Activated T-cell treated with anti-CD3 and anti-CD28 coated beads for 1 hour (primary cell): ENCODE data around the gene AIG1.
A peak's percentile ranks its signal among the peaks of the same experiment; 100 is the strongest.
"Not testable (repeated sequence)": the region's sequence is repeated elsewhere in the genome, so short reads cannot be mapped to it uniquely, and the experiment has no call there.

Experiments
- DNase-seq: peaks from one replicate; pipeline ENCODE4 v3.0.0-alpha.2; 2020; ENCODE audit warnings: low read depth

AIG1 gene, protein sequence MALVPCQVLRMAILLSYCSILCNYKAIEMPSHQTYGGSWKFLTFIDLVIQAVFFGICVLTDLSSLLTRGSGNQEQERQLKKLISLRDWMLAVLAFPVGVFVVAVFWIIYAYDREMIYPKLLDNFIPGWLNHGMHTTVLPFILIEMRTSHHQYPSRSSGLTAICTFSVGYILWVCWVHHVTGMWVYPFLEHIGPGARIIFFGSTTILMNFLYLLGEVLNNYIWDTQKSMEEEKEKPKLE

DNA sequence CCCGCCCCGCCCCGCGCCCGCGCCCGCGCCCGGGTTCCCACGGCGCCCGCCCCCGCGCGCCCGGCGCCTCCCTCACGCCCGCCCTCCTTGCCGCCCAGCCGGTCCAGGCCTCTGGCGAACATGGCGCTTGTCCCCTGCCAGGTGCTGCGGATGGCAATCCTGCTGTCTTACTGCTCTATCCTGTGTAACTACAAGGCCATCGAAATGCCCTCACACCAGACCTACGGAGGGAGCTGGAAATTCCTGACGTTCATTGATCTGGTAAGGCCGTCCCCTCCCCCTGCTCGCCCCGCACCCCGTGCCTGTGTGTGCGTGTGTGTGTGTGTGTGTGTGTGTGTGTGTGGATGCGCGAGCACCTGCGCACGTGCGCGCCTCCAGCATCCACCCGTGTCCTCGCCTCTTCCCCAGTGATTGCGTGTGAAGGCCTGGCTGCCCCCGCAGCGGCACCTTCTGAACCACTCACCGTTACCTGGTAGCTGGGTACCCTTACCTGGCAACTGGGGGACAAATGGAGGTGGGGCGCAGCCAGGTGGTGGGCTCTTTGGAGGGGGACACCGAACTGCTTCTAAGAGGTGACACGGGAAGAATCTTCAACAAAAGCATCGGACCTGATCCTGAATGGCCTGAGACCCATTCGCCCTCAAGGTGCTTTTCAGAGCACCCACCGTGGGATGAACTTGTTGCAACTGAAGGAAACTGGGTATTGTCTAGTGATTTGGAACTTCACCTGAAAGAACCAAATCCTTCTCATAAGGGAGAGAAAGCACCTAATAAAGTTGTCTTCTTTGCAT lies at the start of gene AIG1:
TSS of gene AIG1 (plus strand) at position 84 of the 791 bp plus-strand sequence. CDS start at position 121, 37 bp downstream.
- peak; percentile 51 for DNase-seq

DNA sequence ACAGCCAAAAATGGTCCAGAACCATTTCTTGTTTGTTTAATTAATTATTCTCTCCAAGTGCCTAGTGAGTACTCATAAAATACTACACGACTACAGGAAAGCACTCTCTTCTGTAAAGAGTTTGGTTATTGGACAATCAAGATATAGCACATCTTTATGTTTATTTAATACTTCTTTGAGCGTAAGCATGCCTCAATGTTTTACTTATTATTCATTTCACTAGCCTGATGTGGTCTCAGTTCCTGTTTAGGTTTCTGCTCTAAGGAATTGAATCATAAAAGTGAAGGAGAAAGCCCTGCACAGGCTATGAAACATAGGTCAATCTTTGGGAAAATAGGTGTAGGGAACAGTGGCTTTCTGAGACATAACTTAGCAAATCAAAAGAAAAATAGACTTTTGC lies 45.9 kb upstream of the AIG1 start:
- no peak for DNase-seq

DNA sequence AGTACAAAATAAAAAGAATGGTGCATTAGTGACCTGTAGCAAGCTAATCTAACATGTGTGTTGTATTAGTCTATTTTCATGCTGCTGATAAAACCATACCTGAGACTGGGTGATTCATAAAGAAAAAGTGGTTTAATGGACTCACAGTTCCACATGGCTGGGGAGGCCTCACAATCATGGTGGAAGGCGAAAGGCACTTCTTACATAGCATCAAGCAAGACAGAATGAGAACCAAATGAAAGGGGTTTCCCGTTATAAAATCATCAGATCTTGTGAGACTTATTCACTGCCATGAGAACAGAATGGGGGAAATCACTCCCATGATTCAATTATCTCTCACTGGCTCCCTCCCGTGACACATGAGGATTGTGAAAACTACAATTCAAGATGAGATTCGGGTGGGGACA lies 45.4 kb upstream of the AIG1 start:
- DNase-seq: no peak

DNA sequence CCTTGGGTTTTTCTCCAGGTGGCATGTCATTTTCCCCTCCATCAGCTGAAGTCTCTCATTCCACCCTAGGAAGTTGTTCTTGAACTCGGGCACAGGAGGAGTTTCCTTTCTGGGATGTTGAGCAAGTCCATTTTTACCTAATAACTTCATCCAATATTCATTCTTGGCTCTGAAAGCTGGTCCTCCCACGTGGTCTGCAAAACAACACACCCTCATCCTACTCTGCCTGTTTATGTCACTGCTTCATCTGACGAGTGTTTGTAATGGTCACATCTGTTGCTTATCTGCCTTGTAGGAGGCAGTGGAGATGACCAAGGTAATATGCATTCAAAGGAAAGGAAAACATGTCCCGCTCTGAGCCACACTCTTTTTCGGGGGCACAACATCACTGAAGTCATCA lies 41.7 kb upstream of the AIG1 start:
- DNase-seq: no peak

DNA sequence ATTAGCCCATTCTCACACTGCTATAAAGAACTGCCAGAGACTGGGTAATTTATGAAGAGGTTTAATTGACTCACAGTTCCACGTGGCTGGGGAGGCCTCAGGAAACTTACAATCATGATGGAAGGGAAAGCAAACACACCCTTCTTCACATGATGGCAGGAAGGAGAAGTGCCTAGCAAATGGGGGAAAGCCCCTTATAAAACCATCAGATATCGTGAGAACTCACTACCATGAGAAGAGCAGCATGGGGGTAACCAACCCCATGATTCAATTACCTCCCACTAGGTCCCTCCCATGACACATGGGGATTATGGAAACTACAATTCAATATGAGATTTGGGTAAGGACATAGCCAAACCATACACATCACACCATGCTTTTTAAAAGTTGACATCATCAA lies 39.8 kb upstream of the AIG1 start:
- DNase-seq: not testable (repeated sequence)

DNA sequence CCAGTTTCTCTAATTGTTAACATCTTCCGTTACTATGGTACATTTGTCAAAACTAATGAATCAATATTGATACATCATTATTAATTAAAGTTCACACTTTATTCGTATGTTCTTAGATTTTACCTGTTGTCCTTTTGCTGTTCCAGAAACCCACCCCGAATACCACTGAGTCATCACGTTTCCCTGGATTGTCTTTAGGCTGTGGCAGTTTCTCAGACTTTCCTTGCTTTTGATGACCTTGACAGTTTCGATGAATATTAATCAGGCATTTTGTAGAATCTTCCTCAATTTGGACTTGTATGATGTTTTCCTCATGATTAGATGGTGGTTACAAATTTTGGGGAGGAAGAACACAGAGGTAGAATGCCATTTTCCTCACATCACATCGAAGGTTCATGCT lies 39.1 kb upstream of the AIG1 start:
- no peak for DNase-seq

DNA sequence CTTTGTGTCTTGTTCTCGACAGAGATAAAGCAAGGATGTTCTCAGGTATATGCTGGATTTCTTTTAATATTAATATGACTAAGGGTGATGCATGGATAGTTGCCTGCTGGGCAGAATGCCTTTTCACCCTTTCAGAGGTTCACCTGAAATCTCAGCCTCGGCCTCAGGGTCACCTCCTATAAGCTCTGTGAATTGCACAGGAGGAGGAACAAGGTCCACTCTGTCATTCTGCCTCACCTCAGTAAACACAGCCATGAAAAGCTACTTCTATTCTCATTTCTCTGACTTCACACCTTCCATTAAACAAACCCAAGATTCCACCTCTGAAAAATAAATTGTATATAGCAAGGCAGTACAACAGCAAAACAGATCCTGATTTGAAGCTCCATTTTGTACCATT lies 38.1 kb upstream of the AIG1 start:
- no peak for DNase-seq

DNA sequence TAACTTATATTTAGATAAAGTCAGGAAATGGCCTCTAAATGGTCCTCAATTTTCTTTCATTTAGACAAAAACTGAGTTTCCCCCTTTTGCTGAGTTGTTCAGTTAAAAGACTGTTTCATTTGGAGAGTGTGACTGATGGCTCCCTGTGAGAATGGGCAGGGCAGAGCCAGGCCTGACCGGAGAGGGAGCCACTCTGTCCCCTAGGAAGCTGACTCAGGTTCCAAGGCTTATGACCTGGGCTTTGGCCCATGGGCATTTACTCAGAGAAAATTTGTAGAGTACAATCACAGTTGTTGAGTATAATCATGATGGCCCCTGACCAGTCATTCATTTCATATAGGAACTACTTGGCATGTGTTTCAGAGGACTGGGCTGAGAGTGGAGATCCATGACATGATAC lies 37.0 kb upstream of the AIG1 start:
- no peak for DNase-seq

DNA sequence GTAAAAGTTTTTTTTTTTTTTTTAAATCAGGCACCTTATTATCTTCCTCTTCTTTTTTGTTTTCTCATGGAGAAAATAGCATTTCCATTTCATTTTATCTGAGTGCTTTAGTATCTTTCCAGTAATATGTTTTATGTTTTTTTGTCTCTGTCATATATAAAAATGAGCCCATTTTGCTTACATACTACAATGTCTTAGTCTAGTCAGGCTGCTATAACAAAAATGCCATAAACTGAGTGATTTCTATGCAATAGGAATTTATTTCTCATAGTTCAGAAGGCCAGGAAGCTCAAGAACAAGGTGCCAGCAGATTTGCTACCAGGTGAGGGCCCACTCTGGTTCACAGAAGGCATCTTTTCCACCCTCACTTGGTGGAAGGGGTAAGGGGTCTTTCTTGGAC lies 35.7 kb upstream of the AIG1 start:
- DNase-seq: no peak

DNA sequence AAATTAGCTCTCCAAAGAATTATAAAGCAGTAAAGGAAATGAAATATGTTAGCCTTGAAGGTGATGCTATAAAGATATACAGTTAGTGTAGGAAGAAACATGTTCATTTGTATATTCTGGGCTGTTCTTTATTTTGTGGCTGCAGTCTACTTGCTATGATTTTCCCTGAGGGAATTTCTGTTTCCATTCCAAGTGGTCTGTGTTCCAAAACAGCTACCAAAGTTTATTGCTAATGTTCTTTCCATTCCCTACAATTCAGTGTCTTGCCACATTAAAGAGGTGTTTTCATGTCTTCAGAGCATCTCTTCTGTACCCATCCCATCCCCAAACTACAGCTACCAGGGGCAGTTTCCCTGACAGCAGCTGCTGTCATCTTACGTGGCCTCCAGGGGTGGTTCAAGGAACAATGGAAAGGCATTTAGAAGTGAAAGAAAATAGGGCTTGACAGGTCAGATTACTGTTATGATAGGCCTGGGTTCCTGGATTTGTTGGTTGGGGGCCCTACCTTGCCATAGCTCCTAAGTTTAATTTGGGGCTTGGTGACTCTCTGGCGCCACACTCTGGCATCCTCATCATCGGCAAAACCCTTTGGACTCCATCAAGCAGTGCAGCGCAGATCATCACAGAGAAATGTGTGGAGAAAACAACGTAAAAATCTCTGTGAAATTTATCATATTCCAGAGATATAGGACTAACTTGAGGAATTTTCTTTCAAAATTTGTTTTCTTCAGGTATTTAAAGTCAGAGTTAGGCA lies 33.8 kb upstream of the AIG1 start:
- DNase-seq: peak; percentile 33

DNA sequence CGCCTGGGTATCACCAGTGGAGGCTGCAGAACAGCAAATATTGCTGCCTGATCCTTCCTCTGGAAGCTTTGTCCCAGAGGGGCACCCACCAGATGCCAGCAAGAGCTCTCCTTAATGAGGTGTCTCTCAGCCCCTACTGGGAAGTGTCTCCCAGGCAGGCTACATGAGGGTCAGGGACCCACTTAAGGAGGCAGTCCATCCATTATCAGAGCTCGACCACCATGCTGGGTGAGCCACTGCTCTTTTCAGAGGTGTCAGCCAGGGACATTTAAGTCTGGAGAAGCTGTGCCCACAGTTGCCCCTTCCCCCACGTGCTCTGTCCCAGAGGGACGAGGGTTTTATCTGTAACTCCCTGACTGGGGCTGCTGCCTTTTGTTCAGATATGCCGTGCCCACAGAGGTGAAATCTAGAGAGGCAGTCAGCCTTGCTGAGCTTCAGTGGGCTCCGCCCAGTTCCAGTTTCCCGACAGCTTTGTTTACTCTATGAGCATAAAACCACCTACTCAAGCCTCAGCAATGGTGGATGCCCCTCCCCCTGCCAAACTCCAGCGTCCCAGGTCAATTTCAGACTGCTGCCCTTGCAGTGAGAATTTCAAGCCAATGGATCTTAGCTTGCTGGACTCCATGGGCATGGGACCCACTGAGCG lies 25.9 kb upstream of the AIG1 start:
- DNase-seq: no peak

DNA sequence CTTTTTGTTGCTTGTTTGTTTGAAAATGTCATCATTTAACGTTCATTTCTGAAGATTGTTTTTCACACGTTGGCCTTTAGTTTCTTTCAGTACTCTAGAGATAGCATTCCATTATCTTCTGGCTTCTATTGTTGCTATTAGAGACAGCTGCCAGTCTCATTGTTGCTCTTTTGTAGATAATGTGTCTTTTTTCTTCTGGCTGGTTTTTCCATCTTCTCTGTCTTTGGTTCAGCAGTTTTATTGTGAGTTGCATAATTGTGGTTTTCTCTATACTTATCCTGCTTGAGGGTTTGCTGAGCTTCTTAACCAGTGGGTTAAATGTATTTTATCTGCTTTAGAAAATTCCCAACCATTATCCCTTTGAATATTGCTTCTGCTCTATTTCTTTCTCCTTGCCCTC lies 23.2 kb upstream of the AIG1 start:
- DNase-seq: no peak

DNA sequence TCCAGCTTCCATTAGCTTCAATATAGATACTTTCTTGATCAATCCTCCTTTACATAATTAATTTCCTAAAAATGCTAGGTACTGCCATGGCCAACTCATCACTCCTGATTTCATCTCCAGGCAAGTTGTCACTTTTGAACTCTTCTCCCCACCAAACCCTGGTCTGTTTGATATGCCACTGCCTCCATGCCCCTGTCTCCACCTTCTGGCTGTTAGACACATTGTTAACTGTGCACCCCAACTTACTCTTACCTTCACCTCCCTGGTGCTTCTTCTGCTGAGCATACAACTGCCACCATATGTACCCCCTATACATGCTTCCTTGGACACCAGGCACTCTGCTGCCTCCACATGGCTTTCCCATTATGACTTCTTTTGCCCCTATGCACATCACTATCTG lies 21.9 kb upstream of the AIG1 start:
- no peak for DNase-seq

DNA sequence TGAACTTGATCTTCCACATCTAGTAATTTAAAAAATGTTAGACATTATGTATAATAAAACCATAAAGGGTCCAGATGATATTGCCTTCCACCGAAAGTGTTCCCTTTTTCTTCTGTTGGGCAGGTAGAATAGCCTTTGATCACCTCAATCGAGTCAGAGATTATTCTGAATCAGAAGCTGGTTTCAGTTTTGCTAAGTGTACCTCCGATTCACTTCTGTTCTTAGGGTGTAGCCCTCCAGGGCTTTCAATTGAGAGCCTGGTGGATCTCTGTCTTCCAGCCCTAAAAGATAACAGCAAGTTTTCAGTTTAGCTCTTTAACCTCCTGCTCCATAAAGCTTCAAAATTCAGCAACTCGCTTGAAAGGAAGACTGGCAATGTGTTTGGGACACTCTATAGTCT lies 21.1 kb upstream of the AIG1 start:
- no peak for DNase-seq

DNA sequence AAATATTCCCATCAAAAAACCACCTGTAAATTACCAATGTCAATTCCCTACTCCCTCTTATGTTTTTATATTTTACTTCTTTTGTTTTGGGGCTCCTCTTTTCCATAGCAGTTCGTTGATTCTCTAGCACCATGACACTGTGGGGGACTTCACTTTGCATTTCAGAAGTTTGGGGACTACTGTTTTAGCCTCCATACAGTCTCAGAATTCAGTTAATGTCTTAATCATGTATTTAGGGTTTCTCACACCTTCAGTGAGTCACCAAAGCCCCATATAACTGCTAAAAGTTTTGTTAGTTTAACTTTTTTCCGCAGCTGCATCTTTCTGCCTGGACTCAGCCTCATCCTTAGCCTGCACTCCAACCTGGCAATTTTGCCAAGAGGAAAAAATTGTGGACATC lies 20.7 kb upstream of the AIG1 start:
- DNase-seq: no peak

DNA sequence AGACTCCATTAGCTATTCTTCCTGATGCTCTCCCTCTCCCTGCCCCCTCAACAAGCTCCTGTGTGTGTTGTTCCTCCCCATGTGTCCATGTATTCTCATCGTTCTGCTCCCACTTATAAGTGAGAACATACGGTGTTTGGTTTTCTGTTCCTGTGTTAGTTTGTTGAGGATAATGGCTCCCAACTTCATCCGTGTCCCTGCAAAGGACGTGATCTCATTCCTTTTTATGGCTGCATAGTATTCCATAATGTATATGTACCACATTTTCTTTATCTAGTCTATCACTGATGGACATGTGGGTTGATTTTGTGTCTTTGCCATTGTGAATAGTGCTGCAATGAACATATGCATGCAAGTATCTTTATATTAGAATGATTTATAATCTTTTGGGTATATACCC lies 16.3 kb upstream of the AIG1 start:
- not testable (repeated sequence) for DNase-seq

DNA sequence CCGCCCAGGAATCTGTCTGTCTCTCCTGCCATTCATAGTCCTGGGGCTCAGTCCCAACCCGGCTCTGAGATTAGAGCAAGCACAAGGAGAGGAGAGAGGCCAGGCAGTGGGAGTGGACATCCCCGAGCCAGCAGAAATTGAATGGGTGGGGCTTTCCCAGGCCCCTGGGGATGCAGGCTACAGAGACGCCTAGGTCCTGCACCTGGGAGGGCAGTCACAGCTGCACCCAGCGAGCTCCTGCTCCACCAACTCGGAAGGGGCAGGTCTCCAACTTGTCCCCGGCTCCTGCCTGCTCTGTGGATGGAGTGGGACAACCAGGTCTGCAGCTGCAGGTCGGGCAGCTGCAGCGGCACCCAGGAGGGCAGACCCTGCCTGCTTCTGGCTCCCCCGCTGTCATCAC lies 11.1 kb upstream of the AIG1 start:
- DNase-seq: no peak

DNA sequence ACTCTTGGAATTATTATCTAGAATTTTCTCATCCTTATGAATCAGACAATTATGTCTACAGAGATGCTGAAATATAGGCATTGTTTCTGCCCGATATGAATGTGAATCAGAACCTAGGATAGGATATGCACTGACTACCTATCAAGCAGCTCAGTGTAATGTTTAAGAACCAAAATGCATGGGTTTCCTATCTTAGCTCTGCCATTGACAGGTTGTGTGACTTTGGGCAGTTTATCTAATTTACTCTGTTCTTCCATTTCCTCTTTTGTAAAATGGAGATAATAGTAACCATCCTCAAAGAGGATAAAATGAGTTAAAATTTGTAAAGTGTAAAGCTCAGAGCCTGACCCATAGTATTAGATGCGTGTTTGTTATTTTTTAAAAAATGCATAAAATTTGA lies 10.2 kb upstream of the AIG1 start:
- no peak for DNase-seq

DNA sequence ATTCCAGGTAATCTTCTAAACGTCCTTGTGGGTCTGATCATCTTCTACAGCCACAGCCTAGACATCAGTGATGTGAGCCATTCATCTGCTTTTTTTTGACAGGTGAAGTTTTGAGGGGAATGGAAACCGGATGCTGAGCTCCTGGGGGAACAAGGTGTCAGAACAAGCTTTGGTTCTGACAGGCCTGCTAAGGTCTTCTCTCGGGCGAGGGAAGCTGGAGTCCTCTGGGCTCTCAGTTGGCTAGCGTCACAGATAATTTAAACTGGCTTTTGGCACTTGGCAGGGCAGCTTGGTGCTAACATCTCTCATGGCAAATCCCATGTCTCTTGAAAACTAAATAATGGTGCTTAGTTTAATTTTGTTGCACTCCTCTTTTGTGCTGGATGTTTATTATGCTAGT lies 8.4 kb upstream of the AIG1 start:
- DNase-seq: no peak

DNA sequence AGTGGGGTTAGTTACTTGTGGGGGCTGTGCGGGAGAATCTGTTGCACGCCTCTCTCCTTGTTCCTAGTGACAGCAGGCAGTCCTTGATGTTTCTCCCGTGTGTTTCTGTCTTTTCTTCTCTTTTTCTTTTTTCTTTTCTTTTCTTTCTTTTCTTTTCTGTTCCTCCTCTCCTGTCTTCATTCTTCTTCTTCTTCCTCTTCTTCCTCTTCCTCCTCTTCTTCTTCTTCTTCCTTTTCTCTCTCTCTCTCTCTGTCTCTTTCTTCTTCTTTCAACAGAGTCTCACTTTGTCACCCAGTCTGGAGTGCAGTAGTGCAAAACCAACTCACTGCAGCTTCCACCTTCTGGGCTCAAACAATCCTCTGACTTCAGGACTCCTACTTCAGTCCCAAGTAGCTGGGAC lies 6.8 kb upstream of the AIG1 start:
- DNase-seq: no peak

DNA sequence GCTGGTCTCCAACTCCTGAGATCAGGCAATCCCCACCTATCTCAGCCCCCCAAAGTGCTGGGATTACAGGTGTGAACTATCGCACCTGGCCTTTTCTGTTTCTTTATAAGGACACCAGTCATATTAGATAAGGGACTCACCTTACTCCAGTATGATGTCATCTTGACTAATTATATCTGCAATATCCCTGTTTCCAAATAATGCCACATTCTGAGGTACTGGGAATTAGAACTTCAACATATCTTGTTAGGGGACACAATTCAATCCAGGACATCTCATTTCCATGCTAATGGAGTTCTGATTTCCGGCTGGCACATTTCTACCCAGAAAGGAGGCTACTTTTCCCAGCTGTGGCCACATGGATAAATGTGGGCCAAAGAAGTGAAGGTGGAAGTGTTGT lies 6.4 kb upstream of the AIG1 start:
- no peak for DNase-seq

DNA sequence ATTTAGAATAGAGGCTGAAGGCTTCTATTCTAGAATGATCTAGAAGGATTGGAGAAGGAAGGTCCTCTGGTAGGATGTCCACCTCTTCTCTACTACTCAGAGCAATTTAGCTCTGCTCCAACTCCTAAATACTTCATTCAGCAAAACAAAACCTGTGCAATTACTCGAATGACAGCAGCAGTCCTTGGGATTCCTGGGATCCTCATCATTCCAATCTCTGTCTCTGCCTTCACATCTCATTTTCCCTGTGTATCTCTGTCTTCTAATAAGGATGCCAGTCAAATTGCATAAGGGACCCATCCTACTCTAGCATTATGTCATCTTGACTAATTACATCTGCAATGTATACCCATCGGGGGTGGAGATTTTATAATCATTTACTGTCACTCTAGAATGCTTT lies 5.5 kb upstream of the AIG1 start:
- DNase-seq: no peak

DNA sequence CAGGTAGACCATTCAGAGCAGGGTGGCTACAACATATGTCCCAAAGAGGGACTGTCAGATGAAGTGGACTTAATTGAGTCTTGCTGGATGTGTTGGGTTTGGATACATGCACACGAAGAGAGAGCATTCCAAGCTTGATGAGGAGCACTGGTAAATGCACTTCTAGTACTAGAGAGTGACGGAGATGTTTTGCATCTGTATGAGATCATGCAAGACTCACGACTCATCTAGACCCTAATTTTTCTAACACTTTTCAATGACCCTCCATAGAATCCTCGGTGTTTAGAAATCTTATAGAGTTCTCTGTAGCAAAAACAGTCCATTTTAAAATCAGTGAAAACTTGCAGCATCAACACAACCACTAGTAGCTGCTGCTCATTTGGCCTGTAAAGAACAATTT lies 4.8 kb upstream of the AIG1 start:
- DNase-seq: no peak
